HG03108 (cell line): Measurements from ENCODE around the gene ENTPD6.
"Not testable (repeated sequence)": the region's sequence is repeated elsewhere in the genome, so short reads cannot be mapped to it uniquely, and the experiment has no call there.

Experiments used
- ATAC-seq: cut with Tn5 transposase; IDR thresholded peaks from one replicate; pipeline ENCODE4 v1.9.1; 2021; ENCODE audit warnings: moderate library complexity; ENCODE audit not compliant: unreplicated experiment

ENTPD6 gene

GRCh38 chr20:25195014-25195961 is at the start of gene ENTPD6:
Gene ENTPD6 (plus strand): TSS chr20:25195712. CDS start chr20:25206537, 10,825 bp downstream.
- peak; percentile 76 for ATAC-seq

DNA sequence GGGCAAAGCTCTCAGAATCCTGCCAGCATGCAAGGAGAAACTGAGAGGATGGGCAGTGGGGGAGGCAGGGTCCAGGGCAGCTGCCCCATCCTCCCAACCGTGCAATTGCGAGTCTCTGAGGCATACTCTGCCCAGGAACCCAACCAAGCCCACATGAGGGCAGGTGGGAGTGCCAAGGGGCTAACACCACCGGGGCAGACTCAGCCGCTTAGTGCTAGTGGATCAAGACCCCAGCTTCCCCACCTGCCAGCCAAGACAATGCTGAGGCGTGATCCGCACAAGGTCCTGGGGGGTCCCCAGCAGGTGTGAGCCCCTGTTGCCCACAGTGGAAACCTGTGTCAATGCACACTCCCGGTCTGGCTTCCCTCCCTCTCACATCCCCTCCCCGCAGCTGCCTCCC is 48.5 kb upstream of the ENTPD6 start:
- no peak for ATAC-seq

DNA sequence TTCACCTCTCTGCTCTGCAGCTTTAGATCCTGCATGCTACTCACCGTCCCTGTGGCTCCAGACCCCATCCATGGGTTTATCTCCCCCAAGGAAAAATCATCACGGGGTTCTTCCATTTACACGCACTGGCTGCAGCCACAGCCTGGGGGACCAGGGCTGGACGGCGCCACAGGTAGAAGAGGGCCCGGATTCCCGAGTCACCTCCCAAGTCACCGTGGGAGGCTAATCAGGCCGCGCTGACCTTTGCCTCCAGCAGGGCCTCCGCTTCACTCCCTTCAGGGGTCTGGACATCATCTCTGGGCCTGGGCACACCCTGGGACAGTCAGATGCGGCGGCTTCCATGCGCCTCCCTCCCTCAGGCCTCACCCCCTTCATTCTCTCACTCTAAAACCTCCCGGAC is 47.8 kb upstream of the ENTPD6 start:
- ATAC-seq: no peak

- ATAC-seq: no peak
Observed at GRCh38 chr20:25148181-25148981, 47.1 kb upstream of the ENTPD6 start.

DNA sequence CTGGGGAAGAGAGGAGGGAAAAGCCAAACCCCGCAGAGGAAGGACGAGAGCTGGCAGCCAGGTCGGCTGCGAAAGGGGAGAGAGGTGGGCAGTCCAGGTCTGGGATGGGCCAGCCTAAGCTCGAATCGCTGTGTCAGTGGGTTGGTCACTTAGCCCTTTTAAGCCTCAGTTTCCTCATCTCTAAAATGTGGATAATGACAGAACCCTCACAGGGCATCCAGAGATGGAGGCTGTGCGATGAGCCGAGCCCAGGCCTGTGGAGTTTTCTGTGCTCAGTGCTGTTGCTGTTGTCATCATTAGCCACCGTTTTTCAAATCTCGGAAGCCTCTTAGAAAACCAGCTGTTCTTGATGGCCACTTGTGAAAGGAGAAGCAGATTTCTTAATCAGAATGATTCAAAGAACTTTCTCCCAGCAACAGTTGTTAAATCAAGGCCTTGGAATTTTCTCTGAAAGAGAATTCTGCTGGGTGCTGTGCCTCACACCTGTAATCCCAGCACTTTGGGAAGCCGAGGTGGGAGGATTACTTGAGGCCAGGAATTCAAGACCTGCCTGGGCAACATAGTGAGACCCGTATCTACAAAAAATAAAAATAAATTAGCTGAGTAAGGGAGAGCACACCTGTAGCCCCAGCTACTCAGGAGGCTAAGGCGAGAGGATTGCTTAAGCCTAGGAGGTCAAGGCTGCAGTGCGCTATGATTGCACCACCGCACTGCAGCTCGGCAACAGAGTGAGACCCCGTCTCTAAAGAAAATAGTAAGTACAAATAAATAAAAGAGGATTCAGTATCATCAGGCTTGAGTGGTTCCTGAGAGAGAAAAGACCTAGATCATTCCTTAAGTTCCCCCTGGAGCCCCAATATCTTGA is 46.3 kb upstream of the ENTPD6 start:
- no peak for ATAC-seq

- no peak for ATAC-seq
Observed at GRCh38 chr20:25150016-25150415, 45.5 kb upstream of the ENTPD6 start.

GRCh38 chr20:25158043-25158442 is 37.5 kb upstream of the ENTPD6 start:
- ATAC-seq: no peak

GRCh38 chr20:25160467-25160866 is 35.0 kb upstream of the ENTPD6 start:
- no peak for ATAC-seq

- no peak for ATAC-seq
Observed at GRCh38 chr20:25160897-25161296, 34.6 kb upstream of the ENTPD6 start.

DNA sequence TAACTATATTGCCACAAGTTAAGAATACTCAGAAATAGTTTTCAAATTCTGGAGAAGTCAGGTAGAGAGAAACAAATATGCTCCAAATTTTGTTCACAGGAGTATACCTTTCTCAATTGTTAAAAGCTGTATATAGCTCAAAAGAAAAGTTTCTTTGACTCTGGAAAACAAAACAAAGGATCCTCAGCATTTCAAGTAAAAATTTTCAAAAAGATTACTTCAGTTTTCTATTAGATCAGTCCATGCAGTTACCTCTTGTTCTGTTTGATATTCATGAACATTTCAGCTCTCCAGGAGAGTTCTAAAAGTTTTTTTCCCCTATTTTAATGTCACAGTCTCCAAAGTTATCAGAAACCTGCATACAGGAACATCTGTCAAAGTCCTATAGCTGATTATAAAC is 30.4 kb upstream of the ENTPD6 start:
- ATAC-seq: no peak

- ATAC-seq: not testable (repeated sequence)
Observed at GRCh38 chr20:25166105-25166782, 29.3 kb upstream of the ENTPD6 start.

GRCh38 chr20:25173321-25173720 is 22.2 kb upstream of the ENTPD6 start:
- ATAC-seq: no peak

- ATAC-seq: no peak
Observed at GRCh38 chr20:25173886-25174308, 21.6 kb upstream of the ENTPD6 start.

DNA sequence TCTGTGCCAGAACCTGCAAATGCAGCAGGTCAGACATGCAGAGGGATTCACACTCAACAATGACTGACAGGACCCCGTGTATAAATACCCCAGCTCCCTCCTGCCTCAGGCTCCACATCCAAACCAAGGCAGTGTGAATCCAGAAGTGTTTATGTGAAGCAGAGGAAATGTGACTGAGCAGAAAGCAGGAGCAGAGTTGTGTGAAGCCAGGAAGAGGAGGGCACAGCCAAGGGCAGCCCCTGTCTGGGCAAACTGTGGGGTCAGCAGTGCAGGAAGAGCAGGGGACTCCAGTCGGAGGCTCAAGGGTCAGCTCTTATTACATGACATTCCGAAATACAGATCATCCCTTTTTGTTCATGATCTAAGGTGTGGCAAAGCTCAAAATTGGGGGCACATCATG is 19.3 kb upstream of the ENTPD6 start:
- no peak for ATAC-seq

DNA sequence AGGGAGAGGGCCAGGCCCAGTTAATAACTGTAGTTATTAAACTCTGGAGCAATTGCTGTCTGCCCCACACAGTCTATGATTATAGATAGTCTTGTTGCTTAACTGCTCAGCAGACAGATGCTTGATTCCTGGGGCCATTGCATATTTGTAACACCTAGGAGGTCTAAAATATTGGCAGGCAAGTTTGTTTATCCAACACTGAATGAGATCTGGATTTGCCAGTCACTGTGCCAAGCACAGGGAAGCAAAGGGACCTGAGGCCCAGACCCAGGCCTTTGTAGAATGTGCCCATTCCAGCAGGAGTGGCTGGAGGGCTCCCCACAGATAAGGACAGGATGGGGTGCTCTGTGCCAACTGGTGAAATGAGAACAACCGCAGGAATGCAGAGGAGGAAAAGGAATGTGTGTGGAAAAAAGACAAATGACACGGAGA is 17.6 kb upstream of the ENTPD6 start:
- no peak for ATAC-seq

GRCh38 chr20:25178563-25179438 is 16.7 kb upstream of the ENTPD6 start:
- no peak for ATAC-seq

- ATAC-seq: no peak
Observed at GRCh38 chr20:25179439-25180089, 15.9 kb upstream of the ENTPD6 start.

DNA sequence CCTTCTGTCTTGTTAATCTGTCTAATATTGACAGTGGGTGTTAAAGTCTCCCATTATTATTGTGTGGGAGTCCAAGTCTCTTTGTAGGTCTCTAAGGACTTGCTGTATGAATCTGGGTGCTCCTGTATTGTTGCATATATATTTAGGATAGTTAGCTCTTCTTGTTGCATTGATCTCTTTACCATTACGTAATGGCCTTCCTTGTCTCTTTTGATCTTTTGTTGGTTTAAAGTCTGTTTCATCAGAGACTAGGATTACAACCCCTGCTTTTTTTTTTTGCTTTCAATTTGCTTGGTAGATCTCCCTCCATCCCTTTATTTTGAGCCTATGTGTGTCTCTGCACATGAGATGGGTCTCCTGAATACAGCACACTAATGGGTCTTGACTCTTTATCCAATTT is 11.1 kb upstream of the ENTPD6 start:
- ATAC-seq: not testable (repeated sequence)

DNA sequence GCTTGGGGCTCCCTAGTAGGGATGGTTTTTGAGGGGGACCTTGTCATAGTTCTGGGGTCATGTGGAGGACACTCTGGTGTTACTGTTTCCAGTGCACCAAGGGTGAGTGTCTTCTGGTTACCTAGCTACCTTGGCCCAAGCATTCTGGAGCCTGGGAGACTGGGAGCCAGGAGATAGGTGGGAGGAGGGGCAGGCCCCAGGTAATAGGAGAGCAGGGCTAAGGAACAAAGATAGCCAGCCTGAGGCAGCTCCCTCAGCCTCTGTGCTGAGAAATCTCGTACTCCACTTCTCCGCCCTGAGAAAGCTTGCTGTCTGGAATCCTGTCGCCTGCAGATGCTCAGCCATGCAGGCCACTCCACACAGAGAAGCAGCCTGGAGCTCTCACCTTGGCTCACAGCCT is 8.3 kb upstream of the ENTPD6 start:
- no peak for ATAC-seq
